HPDE6-E6E7 (cell line): ENCODE measurements around the gene TUBB4B.

Source experiments
- DNase-seq: peaks from one replicate; pipeline ENCODE4 v3.0.0; 2011; ENCODE audit warnings: missing footprints; ENCODE audit errors: extremely low spot score

Gene TUBB4B

DNA sequence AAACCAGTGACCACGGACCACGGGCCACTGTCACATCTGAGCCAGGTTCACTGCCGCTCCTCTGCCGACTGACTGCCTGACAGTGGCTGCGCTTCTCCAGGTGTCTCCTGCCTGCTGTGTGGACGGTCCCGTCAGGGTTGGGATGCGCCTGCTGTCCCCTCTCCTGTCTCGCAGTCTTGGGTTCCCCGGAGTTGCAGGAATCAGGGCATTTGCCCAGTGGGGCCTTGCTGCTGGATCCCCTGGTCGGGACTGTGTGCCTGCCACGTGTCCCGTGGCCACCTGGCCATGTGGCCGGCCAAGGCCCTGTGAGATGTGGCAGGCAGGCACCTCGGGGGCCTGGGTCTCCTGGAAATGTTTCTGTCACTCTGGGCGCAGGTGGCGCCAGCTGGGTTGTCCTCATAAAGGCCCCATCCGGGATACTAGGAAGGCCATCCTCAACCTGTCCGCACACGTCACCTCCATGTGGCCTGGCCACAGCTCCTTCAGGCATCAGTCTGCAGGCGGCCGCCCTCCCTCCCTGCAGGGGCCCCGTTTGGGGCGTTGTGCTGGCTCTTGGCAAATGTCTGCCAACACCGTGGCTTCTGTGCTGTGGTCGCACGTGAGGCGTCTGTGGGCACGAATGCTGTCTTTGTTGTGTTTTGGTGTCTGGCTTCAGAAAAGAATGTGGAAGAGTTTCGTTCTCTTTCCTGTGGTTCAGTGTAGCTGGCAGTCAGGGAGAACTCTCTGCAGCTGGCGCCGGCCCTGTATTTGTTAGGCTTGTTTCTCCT, 30.0 kb downstream of the TUBB4B start:
- no peak for DNase-seq

DNA sequence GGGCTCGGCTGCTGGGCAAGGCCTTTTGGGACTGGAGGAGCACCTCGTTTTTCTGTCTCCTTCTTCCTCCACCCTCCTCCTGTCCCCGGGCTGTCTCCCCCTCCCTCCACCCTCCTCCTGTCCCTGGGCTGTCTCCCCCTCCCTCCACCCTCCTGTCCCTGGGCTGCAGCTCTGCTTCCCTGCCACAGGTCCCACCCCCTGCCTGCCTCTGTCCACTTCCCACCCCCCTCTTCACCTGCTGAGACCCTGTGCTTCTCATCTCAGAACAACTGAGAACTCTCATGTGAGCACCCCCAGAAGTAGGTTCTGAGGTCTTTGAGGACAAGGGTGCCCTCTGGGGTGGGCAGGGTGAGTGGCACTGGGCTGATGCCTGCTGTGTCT, 30.6 kb downstream of the TUBB4B start:
- no peak for DNase-seq

DNA sequence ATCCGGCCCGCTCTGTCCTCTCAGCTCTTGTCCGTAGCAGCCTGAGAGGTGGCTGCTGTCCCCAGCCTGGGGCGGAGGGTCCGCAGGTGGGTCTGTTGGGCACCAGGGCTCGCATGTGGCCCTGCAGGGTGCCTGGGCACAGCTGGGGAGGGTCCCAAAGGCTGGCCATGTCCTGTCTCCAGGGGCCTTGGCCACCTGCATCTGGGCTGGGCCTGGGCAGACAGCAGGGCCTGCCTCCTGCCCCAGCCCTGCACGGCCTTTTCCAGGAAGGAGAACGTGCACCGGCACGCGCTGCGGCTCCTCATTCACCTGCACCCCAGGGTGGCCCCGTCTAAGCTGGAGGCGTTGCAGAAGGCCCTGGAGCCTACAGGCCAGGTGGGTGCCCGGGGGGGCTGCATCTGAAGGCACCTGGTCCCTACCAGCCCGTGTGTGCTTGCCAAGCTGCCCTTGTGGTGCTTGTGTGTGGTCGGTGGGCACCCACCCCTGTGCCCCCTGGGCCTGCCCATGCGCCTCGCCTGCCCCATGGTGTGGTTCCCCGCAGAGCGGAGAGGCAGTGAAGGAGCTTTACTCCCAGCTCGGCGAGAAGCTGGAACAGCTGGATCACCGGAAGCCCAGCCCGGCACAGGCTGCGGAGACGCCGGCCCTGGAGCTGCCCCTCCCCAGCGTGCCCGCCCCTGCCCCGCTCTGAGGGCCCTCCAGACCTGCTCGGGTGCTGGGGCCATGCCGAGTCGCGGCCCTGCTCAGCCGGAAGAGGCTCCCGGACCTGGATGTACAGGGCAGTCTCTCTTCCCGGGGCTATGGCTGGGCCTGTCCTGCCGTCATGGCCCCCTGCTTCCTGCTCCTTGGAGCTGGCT, 31.4 kb downstream of the TUBB4B start:
- no peak for DNase-seq

DNA sequence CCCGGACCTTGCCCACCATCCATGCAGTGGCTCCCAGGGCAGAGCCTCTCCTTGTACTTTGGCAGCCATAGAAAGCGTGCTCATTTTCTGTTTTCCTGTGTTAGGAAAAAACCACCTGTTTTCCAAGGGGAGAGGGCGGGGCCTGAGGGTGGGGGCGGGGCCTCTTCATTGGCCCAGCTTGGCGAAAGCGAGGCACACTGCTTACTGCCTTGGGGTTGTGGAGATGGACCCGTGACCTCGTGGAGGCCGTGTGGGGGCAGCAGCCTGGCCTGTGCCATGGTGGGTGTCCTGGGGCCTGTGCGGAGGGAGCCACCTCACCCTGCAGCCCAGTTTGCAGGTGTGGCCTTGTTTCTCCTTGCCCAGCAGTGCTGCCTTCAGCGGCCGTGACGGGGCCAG, 32.0 kb downstream of the TUBB4B start:
- no peak for DNase-seq

DNA sequence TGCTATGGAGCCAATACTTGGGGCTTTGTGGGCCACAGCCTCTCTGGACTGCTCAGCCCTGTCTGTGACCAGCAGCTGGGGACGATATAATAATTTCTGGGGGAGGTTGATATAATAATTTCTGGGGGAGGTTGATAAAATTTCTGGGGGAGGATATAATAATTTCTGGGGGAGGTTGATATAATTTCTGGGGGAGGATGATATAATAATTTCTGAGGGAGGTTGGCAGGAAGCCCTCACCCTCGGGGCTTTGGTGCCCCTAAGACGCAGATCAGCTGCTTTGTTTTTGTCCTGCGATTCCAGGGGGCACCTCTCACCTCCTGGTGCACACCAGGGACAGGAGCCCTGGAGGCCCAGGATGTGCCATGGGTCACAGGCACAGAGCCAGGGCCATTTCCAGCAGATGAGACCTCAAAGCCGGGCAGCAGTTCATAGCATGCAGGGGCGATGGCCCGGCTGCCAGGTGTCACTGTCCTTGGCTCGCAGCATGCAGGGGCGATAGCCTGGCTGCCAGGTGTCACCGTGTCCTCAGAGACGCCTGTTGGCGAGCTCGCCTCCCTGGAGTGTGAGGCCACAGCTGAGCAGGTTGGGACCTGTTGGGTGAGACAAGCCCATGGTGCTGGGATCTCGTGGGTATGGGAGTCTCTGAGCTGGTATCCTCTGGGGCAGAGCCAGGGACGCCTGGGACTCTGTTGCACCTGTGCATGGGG, 32.7 kb downstream of the TUBB4B start:
- peak; percentile 83 for DNase-seq

DNA sequence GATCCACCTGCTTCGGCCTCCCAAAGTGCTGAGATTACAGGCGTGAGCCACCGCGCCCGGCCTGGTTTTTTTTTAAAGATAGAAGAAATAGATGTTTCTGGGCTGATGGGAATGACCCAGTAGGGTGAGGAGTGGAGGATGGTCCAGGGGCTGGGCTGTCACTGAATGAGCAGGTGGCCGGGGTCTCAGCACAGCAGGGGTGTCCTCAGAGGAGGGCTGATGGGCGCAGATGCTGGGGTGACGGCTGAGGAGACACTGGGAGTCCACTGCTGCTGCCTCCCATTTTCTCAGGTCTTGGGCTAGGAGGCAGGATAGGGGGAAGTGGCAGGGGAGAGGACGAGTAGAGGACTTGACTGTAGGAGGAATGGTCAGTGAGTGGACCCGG, 34.1 kb downstream of the TUBB4B start:
- no peak for DNase-seq

DNA sequence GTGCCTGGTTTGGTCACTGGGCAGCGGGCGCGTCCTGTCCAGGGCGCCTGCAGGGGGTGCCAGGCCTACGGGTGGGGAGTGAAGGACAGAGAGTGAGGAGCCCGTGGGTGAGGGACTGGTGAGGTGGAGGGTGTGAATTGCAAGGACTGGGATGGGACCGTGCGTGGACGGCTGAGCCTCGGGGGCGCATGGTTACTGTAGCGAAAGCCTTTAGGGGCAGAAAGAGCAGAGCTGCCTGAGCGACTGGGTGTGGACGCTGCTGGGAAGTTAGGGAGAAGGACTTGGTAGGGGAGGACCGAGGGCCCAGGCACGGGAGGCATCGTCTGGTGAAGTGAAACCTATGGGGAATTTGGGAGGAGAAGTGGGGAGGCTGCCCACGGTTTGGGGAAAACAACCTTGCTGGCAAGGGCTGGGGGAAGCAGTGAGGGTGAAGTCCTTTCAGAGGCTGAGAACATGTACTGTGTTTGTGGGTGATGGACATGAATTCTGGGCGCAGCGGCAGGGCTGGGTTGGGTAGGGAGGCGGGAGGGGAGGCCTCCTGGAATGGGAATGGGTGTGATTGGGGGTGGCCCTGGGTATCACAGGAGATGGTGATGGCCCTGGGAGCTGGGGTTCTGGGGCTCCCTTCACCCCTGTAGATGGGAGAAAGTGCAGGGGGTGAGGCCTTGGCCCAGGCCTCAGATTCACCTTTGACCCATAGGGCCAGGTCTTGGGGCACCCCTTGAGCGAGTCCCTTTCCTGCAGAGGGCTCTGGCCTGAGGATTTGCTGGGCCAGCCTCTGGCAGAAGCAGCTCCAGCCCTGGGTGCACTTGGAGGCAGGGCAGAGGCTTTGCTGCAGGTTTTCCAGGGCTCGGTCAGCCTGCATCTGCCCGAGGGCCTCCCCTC, 34.7 kb downstream of the TUBB4B start:
- DNase-seq = no peak

DNA sequence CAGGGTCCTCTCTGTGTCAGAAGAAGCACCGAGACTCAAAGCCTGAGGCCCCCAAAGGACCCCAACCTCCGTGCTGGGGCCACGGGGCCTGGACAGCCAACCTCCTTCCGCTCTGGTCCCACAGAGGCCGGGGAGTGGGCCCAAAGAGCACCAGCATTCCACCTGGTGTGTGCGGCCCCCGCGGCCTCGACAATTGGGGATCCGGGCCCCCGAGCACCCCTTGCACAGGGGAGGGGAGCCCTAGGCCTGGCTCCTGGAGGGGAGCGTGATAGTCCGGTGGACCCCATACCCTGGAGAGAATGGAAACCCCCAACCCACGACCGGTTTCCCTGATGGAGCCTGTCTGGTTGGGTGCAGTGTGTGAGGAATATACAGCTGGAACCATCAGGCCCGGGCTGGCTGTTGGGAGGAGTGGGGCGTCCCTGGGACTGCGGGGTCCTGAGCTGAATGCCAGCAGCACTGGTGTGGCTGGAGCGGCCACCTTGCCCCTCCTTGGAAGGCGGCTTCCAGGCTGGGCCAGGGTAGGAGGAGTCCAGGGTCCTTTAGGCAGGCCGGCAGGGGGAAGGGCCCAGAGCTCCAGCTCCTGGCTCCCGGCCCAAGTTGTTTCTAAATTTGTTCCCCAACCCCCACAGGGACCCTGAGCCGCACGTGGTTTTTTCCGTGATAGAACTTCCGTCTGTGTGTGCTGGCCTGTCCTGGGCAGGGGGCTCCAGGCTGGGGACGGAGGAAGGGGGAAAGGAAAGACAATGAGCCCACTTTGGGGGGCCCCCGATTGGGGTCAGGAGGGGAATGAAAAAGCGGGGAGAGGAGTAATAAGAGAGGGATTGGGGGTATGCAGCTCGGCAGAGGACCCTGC, 35.6 kb downstream of the TUBB4B start:
- DNase-seq = no peak

DNA sequence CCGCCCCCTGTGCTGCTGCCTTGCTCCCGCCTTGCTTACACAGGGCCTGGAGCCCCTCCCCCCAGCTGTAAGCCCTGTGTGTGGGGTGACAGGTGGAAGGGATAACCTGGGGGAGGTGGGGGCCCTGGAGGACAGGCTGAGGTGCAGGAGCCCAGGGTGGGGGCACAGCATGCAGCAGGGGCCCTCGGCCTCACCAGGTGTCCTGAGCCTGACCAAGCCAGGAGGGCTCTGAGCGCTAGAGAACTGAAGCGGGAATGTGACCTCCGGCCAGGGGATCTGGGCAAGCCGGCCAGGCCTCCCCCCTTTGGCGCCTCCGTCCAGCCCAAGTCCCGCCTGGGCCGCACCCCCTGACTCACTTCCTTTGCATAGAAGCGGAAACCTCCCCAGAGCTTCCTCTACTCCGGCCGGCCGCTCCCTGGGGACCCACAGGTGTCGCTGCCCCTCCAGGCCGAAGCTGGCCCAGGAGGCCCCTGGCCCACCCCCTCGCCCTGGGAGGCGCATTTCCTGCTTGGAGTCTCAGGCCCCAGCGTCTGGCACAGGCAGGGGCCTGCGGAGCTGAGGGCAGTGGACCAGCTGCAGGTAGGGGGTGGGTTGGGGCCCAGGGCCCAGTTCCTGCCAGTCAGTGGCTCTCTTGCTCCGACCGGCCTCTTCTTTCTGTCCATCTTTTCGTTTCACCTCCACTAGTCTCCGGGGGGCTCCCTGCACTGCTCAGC, 36.4 kb downstream of the TUBB4B start, which contains the start of gene TOR4A:
TSS of gene TOR4A (plus strand) at position 398 of the 713 bp plus-strand sequence. CDS start 964 bp downstream, outside the sequence.
- peak; percentile 94 for DNase-seq

DNA sequence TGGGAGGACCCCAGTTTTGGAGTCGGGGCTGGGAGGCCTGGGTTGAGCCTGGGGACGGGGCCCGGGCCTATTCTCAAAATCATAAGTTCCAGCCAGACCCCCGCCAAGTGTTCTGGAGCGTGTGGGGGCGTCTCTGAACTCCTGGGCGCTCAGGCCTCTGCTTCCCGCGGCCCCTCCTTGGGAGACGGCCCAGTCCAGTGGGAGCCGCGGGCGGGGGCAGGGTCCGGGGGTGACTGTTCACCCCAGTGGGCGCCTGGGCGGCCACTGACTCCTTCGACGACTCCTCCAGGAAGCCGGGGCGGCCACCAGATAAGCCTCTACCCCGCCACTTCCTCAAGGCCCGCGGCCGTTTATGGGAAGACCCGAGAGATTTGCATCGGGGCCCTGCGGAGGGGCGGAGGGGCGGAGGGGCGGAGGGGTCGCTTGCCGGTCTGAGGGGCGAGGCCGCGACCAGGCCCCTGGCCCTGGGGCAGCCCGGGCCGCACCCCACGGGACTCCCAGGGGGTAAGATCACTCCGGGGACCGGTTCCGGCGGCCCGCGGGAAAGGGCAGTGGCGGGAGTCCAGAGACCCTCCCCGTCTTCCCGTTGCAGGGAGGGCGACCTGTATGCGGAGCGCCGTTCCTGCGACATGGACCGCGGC, 37.1 kb downstream of the TUBB4B start:
- DNase-seq = no peak

DNA sequence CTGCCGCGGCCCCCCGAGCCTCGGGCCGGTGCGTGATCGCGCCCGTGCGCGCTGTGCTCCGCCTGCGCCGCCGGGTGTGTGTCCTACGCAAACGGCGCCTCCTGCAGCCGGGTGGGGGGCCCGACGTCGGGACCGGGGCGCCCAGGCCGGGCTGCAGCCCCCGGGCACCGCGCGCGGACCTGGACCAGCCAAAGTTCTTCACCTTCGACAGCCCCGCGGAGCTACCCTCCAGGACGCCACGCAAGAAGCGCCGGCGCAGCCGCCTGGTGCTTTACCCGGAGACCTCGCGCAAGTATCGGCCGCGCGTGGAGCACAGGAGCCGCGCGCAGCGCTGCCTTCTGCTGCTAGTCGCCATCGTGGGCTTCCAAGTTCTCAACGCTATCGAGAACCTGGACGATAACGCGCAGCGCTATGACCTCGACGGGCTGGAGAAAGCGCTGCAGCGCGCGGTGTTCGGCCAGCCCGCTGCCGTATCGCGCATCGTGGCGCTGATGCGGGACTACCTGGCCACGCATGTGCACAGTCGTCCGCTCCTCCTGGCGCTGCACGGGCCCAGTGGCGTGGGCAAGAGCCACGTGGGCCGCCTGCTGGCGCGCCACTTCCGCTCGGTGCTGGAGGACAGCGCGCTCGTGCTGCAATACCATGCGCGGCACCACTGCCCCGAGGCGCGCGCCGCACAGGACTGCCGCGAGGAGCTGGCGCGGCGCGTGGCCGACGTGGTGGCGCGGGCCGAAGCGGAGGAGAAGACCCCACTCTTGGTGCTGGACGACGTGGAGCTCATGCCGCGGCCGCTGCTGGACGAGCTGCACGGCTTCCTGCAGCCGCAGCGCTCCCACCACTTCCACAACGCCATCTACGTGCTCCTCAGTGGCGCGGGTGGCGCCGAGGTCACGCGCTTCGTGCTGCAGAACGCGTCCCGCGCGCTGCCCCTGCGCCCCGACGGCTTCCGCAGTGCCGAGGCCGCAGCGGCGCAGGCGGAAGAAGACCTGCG, 37.9 kb downstream of the TUBB4B start:
- DNase-seq = no peak

DNA sequence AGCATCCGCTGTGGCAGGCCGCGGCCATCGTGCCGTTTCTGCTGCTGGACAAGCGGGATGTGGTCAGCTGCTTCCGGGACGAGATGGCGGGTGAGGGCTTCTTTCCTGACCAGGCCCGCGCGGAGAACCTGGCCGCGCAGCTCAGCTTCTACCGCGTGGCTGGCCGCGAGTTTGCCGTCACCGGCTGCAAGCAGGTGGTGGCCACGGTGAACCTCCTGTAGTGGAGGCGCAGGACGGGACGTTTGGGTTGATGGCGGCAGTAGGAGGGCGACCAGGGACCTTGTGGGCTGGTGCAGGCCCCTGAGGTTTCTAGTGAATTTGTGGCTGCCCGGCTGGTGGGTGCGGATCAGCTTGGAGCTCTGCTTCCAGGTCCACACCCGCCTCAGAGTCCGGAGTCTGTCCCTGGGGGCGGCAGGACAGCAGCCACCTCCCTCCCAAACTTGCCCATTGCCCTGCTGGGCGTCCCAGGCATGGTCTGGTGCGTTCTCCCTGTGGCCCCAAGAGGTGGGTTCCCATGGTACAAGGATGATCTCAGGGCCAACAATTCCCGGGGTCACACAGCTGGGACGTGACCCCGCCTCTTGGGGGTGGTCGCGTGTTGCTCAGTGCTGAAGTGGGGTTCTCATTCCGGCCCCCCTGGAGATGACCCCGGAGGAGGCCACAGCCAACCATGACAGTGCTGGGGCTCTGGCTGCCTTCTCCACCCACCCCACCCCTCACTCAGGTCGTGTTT, 38.8 kb downstream of the TUBB4B start:
- no peak for DNase-seq

DNA sequence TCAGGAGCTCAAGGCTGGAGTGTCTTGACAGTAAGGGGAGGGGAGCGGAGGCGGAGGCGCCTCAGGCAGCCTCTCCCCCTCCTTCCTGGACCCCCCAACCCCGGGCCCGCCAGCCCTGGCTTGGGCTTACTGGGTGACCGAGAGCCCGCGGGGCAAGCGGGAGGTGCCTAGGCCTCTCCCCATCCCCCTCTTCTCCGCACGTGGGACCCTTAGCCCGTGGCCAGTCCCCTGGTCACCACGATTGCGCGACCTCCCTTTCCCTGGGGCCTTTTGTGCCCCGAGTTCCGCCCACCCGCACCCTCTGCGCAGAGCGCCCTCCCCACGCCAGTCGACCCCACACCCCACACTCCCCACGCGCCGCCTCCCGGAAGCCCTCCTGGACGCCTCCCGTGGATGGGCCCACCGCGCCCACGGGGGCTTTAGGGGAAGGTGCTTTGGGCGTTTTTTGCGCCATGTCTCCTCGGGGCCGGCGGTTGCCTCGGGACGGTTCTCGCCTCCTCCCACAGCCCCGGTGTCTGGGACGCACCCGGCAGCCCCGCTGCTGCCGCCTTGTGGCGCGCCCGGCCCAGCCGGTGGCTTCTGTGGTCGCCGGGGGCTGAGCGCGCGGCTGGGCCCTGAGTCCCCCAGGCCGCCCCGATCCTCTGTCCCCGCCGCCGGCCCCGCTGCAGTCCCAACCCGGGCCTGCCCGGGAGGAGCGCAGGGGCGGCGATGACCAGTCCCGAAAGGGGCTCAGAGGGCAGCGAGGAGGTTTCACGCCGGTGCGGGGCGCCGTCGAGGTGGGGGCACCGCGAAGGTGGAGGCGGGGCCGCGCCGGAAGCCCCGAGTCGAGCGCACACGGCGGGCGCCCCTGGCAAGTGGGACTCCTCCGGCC, 39.6 kb downstream of the TUBB4B start:
- DNase-seq = no peak

DNA sequence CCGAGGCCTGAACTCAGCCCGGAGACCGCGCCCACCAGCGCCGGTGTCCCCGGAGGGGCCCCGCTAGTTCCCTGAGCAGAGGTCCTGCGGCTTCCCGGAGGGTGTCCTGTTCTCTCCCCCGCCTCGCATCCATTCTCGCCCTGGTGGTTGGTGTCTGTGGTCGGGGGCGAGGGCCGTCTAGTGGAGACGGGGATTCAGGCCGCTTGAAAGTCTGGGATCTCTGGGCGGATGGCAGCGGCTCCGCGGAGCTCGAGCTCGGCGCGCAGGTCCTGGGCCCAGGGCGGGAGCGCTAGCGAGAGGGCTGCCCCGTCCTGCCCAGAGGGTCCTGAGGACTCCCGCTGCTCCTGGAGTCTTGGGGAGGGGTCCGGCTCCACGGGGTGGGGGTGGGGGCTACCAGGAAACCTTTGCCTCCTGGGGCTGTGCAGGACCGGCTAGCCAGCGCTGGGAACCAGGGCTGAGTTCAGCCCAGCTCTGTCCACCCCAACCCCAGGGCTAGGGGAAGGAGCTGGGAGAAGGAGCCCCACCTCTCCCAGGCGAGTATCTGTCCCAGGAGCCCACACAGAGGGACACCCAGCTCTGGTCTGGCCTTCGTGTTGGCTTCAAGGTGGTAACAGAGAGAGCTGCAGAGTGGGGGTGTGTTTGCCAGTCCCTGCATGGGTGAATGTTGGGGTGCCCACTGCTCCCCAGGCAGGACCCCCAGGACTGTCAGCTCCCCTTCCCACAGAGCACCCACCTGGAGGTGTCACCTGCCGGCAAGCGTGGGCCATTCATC, 40.4 kb downstream of the TUBB4B start:
- DNase-seq = no peak

DNA sequence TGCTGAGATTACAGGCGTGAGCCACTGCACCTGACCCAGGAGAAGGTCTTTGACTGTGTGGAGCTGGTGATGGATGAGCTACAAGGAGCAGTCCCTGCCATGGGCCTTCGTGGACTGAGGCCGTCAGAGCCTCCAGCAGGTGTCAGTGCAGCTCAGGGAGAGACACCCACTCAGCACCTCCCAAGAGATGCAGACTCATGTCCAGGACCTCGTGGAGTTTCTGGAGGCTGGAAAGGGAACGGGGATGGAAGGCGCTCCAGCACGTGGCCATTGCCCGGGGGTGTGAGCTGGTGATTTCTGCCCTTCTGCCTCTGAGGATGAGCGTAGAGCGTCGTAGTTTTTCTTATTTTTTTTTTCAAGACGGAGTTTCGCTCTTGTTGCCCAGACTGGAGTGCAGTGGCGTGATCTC, 45.9 kb downstream of the TUBB4B start:
- DNase-seq = no peak

DNA sequence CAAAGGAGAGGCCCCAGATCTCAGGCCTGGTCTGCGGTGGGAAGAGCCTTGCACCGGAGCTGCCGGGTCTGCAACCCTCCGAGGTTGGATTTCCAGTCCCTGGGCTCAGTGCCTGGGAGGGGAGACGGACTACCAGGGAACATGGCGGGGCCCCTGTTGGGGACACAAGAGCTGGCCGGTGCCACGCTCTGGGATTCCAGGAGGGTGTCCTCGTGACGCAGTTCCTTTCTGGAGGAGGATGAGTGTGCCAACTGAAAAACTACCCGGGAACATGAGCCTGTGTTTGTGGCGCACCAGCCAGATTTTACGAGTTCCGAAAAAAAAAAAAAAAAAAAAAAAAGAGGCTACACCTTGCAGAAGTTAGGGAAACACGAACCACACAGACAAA, 52.0 kb downstream of the TUBB4B start:
- no peak for DNase-seq
